ENCODE measurements around the gene ARHGAP31.

DNA sequence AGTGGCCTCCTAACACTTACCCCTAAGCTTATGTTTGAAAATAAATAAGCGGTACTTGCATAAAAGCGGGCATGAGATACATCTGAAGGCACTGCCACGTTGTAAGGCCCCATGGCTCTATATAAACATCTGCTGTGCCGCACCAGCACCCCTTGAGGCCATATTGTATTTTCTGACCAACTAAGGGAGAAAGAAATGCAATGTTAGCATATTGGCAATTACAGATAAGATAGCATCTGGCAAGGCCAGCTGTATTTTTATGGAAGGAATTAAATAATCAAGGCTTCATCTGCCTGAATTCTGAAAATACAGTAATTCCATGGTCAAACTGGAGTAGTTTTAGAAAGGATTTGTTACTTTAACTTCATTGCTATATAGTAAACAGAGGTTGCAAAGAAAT, 140.5 kb downstream of the ARHGAP31 start:
- TF ChIP-seq POLR2AphosphoS5 (IDR thresholded peaks at IDR 0.05; ENCODE audit: low read depth): no peak
- TF ChIP-seq, protein P1, sequence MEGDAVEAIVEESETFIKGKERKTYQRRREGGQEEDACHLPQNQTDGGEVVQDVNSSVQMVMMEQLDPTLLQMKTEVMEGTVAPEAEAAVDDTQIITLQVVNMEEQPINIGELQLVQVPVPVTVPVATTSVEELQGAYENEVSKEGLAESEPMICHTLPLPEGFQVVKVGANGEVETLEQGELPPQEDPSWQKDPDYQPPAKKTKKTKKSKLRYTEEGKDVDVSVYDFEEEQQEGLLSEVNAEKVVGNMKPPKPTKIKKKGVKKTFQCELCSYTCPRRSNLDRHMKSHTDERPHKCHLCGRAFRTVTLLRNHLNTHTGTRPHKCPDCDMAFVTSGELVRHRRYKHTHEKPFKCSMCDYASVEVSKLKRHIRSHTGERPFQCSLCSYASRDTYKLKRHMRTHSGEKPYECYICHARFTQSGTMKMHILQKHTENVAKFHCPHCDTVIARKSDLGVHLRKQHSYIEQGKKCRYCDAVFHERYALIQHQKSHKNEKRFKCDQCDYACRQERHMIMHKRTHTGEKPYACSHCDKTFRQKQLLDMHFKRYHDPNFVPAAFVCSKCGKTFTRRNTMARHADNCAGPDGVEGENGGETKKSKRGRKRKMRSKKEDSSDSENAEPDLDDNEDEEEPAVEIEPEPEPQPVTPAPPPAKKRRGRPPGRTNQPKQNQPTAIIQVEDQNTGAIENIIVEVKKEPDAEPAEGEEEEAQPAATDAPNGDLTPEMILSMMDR (conservative IDR thresholded peaks at IDR 0.05; ENCODE audit: low read depth in 2 of 2): 0 out of 4 replicates have a peak, but pooled peaks of 1 of the 2 experiments have one; percentile 26
- TF ChIP-seq EZH2 (IDR thresholded peaks at IDR 0.05; ENCODE audit: low read depth, unreplicated experiment): no peak
- no peak for TF ChIP-seq CREB1 (CRISPR knock-in tag; IDR thresholded peaks at IDR 0.05; ENCODE audit: low read depth)
- TF ChIP-seq NANOG (IDR thresholded peaks at IDR 0.05; ENCODE audit: borderline replicate concordance): no peak
- no peak for TF ChIP-seq STAT1 (IDR thresholded peaks at IDR 0.05; ENCODE audit: unreplicated experiment)
- TF ChIP-seq, protein P2, sequence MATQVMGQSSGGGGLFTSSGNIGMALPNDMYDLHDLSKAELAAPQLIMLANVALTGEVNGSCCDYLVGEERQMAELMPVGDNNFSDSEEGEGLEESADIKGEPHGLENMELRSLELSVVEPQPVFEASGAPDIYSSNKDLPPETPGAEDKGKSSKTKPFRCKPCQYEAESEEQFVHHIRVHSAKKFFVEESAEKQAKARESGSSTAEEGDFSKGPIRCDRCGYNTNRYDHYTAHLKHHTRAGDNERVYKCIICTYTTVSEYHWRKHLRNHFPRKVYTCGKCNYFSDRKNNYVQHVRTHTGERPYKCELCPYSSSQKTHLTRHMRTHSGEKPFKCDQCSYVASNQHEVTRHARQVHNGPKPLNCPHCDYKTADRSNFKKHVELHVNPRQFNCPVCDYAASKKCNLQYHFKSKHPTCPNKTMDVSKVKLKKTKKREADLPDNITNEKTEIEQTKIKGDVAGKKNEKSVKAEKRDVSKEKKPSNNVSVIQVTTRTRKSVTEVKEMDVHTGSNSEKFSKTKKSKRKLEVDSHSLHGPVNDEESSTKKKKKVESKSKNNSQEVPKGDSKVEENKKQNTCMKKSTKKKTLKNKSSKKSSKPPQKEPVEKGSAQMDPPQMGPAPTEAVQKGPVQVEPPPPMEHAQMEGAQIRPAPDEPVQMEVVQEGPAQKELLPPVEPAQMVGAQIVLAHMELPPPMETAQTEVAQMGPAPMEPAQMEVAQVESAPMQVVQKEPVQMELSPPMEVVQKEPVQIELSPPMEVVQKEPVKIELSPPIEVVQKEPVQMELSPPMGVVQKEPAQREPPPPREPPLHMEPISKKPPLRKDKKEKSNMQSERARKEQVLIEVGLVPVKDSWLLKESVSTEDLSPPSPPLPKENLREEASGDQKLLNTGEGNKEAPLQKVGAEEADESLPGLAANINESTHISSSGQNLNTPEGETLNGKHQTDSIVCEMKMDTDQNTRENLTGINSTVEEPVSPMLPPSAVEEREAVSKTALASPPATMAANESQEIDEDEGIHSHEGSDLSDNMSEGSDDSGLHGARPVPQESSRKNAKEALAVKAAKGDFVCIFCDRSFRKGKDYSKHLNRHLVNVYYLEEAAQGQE (IDR thresholded peaks at IDR 0.05; ENCODE audit: unreplicated experiment): no peak
- TF ChIP-seq EZH2phosphoT487 (IDR thresholded peaks at IDR 0.05; ENCODE audit: unreplicated experiment): no peak
- TF ChIP-seq, protein P3, sequence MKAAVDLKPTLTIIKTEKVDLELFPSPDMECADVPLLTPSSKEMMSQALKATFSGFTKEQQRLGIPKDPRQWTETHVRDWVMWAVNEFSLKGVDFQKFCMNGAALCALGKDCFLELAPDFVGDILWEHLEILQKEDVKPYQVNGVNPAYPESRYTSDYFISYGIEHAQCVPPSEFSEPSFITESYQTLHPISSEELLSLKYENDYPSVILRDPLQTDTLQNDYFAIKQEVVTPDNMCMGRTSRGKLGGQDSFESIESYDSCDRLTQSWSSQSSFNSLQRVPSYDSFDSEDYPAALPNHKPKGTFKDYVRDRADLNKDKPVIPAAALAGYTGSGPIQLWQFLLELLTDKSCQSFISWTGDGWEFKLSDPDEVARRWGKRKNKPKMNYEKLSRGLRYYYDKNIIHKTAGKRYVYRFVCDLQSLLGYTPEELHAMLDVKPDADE (IDR thresholded peaks at IDR 0.05): no peak
- TF ChIP-seq JUNB (IDR thresholded peaks at IDR 0.05; ENCODE audit: unreplicated experiment): no peak
- TF ChIP-seq ZNF114 (CRISPR knock-in tag; IDR thresholded peaks at IDR 0.05): no peak

All from GM23338 (cell line).